Measurements from ENCODE around the gene POLE2. TPM values are rescaled to one million over a fixed set of nuclear protein-coding genes. Genes with fewer than 3 reads are reported as not detected.
A peak's percentile ranks its signal among the peaks of the same experiment; 100 is the strongest.
"Not testable (repeated sequence)": the region's sequence is repeated elsewhere in the genome, so short reads cannot be mapped to it uniquely, and the experiment has no call there.

The POLE2 gene
- total RNA-seq, 1 donor from 2014 or later = 26.8 TPM

- H3K4me3 Mint-ChIP-seq = peak overlapping the region; percentile 100
- TF ChIP-seq, protein P1, sequence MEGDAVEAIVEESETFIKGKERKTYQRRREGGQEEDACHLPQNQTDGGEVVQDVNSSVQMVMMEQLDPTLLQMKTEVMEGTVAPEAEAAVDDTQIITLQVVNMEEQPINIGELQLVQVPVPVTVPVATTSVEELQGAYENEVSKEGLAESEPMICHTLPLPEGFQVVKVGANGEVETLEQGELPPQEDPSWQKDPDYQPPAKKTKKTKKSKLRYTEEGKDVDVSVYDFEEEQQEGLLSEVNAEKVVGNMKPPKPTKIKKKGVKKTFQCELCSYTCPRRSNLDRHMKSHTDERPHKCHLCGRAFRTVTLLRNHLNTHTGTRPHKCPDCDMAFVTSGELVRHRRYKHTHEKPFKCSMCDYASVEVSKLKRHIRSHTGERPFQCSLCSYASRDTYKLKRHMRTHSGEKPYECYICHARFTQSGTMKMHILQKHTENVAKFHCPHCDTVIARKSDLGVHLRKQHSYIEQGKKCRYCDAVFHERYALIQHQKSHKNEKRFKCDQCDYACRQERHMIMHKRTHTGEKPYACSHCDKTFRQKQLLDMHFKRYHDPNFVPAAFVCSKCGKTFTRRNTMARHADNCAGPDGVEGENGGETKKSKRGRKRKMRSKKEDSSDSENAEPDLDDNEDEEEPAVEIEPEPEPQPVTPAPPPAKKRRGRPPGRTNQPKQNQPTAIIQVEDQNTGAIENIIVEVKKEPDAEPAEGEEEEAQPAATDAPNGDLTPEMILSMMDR (conservative IDR thresholded peaks at IDR 0.05) = no peak
- no peaks in the 10 kb centered on the region for H3K9me3 Mint-ChIP-seq
- H3K36me3 Mint-ChIP-seq (ENCODE audit: low read depth) = peaks cover 17% of the 10 kb centered on the region
- H3K27ac Mint-ChIP-seq (ENCODE audit: unreplicated experiment) = peak overlapping the region; percentile 87
- H3K4me1 Mint-ChIP-seq = peaks cover 40% of the 10 kb centered on the region
- DNase-seq (ENCODE audit: low read depth, low spot score) = no peak
- no peaks in the 10 kb centered on the region for H3K27me3 Mint-ChIP-seq (ENCODE audit: low read depth)
Measured at GRCh38 chr14:49622022-49622607, 65.9 kb downstream of the POLE2 start.

DNA sequence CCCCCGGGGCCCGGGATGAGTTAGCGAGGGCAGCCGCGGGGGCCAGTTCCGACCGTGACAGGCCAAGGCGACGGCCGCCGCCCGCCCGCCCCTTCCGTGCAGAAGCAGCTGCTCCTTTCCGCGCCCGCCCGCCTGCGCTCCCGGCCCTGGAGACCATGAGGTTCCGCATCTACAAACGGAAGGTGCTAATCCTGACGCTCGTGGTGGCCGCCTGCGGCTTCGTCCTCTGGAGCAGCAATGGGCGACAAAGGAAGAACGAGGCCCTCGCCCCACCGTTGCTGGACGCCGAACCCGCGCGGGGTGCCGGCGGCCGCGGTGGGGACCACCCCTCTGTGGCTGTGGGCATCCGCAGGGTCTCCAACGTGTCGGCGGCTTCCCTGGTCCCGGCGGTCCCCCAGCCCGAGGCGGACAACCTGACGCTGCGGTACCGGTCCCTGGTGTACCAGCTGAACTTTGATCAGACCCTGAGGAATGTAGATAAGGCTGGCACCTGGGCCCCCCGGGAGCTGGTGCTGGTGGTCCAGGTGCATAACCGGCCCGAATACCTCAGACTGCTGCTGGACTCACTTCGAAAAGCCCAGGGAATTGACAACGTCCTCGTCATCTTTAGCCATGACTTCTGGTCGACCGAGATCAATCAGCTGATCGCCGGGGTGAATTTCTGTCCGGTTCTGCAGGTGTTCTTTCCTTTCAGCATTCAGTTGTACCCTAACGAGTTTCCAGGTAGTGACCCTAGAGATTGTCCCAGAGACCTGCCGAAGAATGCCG lies 66.7 kb downstream of the POLE2 start:
- Mint-ChIP-seq H3K27ac (ENCODE audit: unreplicated experiment) (peak overlapping the region; percentile 87), H3K36me3 (ENCODE audit: low read depth) (peaks cover 15% of the 10 kb centered on the region), H3K4me3 (peak overlapping the region; percentile 100), H3K27me3 (ENCODE audit: low read depth) (no peaks in the 10 kb centered on the region), H3K4me1 (peaks cover 37% of the 10 kb centered on the region), H3K9me3 (no peaks in the 10 kb centered on the region)
- peak; percentile 49 for DNase-seq (ENCODE audit: low read depth, low spot score)
- TF ChIP-seq, protein P1 (conservative IDR thresholded peaks at IDR 0.05) = no peak

- Mint-ChIP-seq H3K4me1 (peaks cover 37% of the 10 kb centered on the region), H3K36me3 (ENCODE audit: low read depth) (peaks cover 13% of the 10 kb centered on the region), H3K27ac (ENCODE audit: unreplicated experiment) (peak within 1 kb of the TSS; percentile 98), H3K9me3 (no peaks in the 10 kb centered on the region), H3K27me3 (ENCODE audit: low read depth) (no peaks in the 10 kb centered on the region), H3K4me3 (peak within 1 kb of the TSS; percentile 100)
- TF ChIP-seq, protein P1 (conservative IDR thresholded peaks at IDR 0.05) = peak; percentile 51
- peak; percentile 95 for DNase-seq (ENCODE audit: low read depth, low spot score)
Measured at GRCh38 chr14:49620182-49621113, 67.6 kb downstream of the POLE2 start, which contains the start of the genes MGAT2 and RPL36AL. Gene MGAT2 (plus strand): TSS chr14:49620799. CDS start chr14:49621269, 470 bp downstream. Gene RPL36AL (minus strand): TSS chr14:49620626. CDS start chr14:49619104, 1,522 bp downstream.

DNA sequence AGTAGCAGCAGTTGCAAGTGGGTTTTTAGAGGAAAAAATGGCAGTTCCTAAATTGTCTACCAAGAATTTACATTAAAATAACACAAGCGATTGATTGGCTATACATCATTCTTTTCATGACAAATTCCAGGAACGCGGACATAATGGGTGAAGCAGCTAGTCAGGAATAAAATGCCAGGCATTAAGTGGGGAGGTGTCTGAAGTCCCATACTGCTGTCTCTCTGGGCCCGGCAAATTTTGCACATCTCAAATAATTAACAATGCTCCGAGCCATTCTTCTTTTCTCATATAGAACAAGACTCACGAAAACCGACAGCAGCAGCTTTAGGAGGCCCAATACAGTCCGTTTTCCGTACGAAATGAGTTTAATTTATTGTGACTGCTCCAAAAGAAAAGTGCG lies 68.3 kb downstream of the POLE2 start:
- H3K36me3 Mint-ChIP-seq (ENCODE audit: low read depth) = peaks cover 13% of the 10 kb centered on the region
- no peak for DNase-seq (ENCODE audit: low read depth, low spot score)
- peak overlapping the region; percentile 98 for H3K27ac Mint-ChIP-seq (ENCODE audit: unreplicated experiment)
- no peaks in the 10 kb centered on the region for H3K27me3 Mint-ChIP-seq (ENCODE audit: low read depth)
- H3K9me3 Mint-ChIP-seq = no peaks in the 10 kb centered on the region
- TF ChIP-seq, protein P1 (conservative IDR thresholded peaks at IDR 0.05) = no peak
- H3K4me3 Mint-ChIP-seq = peak overlapping the region; percentile 100
- H3K4me1 Mint-ChIP-seq = peaks cover 37% of the 10 kb centered on the region

DNA sequence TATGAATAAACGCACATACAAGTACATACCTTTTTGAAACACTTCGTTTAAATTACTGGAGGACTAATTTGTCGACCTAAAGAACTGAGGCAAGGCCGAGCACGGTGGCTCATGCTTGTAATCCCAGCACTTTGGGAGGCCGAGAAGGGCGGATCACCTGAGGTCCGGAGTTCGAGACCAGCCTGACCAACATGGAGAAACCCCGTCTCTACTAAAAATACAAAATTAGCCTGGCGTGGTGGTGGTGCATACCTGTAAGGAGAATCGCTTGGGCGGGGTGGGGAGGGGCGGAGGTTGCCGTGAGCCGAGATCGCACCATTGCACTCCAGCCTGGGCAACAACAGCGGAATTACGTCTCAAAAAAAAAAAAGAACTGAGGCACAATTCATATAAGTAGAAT lies 68.7 kb downstream of the POLE2 start:
- H3K27me3 Mint-ChIP-seq (ENCODE audit: low read depth); H3K9me3 Mint-ChIP-seq; DNase-seq (ENCODE audit: low read depth, low spot score): not testable (repeated sequence)
- peaks cover 13% of the 10 kb centered on the region for H3K36me3 Mint-ChIP-seq (ENCODE audit: low read depth)
- peak overlapping the region; percentile 98 for H3K27ac Mint-ChIP-seq (ENCODE audit: unreplicated experiment)
- H3K4me1 Mint-ChIP-seq = peaks cover 37% of the 10 kb centered on the region
- H3K4me3 Mint-ChIP-seq = peak overlapping the region; percentile 100
